LNCAP (cell line): ENCODE data around the gene DLGAP1.

Source experiments
- TF ChIP-seq, protein P1 (sequence below): fragments of 450-650 bp; IDR thresholded peaks from 2 replicates; pipeline ENCODE4 v1.5.1; 2017; ENCODE audit warnings: mild to moderate bottlenecking

The DLGAP1 gene

DNA sequence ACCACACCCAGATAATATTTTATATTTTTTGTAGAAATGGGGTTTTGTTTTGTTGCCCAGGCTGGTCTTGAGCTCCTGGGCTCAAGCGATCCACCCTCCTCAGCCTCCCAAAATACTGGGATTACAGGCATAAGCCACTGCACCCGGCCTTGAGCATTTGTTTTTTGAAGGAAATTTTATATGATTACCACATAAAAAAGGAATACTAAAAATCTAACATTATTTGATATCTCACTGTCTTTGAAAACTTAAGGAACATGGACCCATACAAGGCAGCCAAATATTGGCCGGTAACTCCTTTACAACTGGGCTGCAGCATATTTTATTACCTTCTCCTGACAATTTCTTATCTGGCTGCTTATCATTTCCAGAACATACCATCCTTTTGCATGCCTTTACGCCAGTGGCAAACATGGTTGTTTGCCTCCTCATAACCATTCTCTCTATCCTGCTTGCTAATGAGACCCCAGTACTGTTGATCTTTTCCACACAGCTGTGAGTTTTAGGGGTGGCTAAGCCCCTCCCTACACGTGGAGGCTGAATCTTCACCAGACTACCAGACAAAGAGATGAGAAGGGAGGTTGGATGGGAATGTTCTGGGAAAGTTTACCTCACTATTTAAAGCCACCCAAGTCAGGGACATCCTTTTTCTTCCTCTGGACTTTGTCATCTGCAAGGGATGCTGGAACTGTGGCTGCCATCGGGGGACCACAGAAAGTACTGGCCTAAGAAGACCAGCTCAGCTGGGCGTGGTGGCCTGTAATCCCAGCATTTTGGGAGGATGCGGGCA, 847.6 kb downstream of the DLGAP1 start:
- TF ChIP-seq, protein P1, sequence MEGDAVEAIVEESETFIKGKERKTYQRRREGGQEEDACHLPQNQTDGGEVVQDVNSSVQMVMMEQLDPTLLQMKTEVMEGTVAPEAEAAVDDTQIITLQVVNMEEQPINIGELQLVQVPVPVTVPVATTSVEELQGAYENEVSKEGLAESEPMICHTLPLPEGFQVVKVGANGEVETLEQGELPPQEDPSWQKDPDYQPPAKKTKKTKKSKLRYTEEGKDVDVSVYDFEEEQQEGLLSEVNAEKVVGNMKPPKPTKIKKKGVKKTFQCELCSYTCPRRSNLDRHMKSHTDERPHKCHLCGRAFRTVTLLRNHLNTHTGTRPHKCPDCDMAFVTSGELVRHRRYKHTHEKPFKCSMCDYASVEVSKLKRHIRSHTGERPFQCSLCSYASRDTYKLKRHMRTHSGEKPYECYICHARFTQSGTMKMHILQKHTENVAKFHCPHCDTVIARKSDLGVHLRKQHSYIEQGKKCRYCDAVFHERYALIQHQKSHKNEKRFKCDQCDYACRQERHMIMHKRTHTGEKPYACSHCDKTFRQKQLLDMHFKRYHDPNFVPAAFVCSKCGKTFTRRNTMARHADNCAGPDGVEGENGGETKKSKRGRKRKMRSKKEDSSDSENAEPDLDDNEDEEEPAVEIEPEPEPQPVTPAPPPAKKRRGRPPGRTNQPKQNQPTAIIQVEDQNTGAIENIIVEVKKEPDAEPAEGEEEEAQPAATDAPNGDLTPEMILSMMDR = no peak

DNA sequence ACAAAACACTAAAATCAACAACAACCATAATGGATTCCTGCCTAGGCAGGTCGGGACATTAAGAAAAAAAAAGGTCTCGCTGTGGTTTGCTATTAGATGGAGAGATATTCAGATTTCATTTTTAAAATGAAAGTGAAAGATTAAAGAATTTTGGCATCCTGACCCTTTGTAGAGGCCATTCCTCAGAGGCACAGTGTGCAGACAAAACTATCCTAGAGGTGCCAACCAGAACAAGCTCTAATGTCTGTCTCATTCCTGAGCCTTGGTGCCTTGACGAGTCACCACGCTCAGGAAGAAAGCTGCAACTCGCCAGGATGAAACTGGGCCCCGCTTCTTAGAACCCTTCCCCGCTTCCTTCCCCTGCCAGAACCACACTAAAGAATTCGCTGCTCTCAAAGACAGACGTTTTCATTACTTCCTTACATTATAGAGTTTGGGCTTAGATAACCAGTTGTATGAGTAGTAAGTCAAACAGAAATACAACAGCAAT, 849.1 kb downstream of the DLGAP1 start:
- TF ChIP-seq, protein P1 = no peak

DNA sequence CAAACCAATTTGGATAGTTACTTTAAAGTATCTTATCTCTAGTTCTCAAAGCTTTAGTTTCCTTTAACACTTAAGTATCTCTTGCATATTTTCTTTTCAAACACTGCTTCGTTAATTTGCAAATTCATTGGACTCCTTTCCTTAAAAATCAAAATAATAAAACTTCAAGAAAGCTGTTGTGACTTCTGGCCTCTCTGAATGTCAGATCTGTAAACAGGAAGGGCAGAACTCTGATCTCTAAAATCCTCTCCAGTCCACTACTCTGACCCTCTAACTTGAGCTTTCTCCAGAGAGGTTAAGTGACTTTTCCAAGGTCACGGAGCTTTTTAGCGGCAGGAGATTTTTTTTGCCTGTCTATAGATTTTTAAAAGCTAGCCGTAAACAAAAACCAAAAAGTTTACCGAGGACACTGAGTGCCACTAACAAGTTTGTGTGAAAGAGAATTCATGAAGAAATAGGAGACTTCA, 849.6 kb downstream of the DLGAP1 start:
- TF ChIP-seq, protein P1 = no peak

DNA sequence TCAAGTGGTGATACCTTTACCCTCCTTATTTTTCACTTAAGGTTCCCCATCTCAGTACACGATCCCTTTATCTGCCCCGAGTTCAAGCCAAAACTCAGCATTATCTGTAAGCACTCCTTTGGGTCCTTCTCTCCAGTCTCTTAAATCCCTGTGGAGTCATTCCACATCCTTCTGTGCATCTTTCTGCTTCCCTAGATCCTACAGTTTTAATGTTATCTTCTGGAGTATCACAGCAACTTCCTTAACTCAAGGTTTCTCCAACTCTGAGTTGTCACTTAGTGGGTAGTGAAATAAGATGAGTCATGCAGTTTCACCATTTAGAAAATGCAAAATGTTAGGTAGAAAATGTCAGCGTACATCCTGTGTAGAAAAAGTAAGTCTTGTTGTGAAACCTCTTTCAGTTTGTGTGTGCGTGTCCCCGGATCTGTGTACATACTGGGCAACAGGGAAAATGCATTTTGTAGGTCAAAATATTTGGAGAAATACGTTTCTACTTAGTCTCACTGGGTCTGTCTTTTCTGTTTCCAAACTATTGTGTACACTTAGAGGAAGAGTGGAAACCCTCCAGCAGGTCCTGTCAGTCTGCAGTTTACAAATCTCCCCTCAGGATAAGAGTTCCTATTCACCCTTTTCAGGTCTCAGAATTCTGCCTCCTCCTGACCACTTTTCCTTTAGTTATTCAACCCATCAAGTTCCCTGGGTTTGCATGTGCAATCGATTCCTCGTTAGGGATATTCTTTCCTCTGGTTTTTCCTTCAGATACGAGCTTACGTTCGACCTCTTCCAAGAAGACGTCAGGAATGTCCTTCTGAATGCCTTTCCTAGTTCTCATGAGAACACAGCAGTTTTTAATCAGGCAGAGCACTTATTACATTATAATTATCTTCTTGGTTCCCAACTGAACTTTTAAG, 850.4 kb downstream of the DLGAP1 start:
- TF ChIP-seq, protein P1 = no peak

DNA sequence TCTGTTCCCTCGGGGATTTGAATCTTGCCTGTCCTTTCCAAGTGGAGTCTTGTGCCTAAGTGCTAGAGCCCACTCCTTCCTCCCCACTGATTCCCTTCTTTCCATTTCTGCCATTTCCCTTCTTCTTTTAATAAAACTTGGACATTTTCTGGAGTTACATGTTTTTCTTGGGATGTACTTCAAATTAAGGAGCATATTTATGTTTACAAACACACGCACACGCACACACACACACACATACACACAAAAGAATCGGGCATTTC, 850.9 kb downstream of the DLGAP1 start:
- TF ChIP-seq, protein P1 = no peak

DNA sequence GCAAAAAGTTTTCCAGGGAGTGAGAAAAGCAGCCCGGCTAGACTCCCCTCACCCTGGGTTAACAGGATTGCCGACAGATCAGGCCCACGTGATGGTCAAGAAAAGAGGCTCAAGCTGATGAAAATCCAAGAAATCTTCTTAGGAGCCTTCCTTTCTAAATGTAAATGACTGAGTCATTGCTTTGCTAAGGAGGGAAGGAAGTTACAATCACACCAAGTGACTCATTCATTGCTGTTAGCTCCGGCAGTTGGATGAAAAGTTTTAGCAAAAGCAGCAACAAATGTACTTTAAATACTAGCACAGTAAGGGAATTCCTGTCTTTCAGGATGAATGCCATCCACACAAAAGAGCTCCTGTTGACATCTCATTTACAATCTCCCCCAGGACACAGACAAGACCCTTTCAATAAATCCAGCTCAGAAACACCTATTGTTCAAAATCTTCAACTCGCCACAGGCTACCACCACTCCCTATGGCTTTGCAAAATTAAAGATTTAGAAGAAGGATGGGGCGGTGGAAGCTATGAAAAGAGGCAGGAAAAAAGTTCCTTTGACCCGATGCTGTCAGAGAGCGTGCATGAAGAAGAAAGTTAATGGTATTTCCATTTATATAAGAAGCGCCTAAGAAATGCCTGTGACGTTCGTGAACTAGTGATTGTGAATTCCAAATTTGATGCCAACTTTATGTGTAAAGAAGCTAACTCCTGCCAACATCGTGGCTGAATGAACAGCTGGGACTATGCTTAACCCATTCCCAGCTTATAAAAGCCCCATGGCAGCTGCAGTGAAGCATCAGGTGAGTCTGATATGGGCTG, 851.5 kb downstream of the DLGAP1 start:
- TF ChIP-seq, protein P1 = no peak

DNA sequence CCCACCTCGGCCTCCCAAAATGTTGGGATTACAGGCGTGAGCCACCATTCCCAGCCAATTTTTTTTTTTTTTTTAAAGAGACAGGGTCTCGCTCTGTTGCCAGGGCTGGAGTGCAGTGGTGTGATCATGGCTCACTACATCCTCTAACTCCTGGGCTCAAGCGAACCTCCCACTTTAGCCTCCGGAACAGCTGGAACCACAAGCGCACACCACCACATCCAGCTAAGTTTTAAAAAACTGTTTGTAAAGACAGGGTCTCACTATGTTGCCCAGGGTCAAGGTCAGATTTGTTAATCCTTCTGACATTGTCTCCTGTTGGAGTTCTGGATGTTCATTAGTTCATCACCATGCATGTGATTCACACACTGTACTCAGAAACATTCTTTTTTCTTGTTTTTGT, 855.2 kb downstream of the DLGAP1 start:
- TF ChIP-seq, protein P1 = no peak
